ACHN (cell line): ENCODE measurements around the gene SRGAP3.
A peak's percentile ranks its signal among the peaks of the same experiment; 100 is the strongest.

ENCODE experiments used
- DNase-seq: peaks from one replicate; pipeline ENCODE4 v3.0.0-alpha.2; 2015
- in situ Hi-C: cut with HindIII; loops from 2 replicates; pipeline ENCODE4 v1.10.0; 2017; ENCODE audit warnings: low sequenced_read_pairs, low pct_ligation_motif_present, low pct_unique_long_range_greater_than_20kb

SRGAP3 gene

DNA sequence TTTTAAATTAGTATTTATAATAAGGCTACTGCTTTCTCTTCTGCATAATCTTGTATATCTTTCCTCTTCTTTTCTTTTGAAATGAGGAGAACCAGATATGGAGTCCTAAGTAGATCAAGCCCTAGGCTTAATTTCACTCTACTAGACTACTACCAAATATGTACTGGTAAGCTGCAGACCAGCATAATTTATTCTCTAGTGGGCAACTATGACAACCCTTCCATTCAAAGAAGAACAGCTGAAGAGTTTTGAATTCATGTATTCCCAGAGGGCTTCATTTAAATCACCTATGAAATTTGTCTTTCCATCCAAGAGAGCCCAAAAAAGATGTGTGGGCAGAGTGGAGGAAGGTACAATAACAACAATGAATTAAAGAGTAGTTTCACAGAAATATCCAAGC, 296.1 kb downstream of the SRGAP3 start:
- in situ Hi-C loops: no loop called here
- no peak for DNase-seq

DNA sequence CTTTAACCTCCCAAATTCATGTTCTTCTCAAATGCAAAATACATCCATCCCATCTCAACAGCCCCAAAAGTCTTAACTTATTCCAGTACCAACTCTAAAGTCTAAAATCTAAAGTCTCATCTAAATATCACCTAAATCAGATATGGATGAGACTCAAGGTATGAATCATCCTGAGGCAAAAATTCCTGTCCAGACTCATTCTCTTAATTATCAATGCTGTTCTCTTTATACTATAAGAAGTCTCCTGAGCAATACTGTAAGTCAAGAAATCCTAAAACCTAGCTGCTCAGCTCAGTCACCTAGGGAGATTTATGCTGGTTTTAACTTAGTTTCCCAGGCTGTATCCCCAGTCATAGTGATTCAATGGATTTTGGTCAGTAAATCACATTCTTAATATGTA, 297.3 kb downstream of the SRGAP3 start:
- no peak for DNase-seq
- in situ Hi-C loops: no loop called here

DNA sequence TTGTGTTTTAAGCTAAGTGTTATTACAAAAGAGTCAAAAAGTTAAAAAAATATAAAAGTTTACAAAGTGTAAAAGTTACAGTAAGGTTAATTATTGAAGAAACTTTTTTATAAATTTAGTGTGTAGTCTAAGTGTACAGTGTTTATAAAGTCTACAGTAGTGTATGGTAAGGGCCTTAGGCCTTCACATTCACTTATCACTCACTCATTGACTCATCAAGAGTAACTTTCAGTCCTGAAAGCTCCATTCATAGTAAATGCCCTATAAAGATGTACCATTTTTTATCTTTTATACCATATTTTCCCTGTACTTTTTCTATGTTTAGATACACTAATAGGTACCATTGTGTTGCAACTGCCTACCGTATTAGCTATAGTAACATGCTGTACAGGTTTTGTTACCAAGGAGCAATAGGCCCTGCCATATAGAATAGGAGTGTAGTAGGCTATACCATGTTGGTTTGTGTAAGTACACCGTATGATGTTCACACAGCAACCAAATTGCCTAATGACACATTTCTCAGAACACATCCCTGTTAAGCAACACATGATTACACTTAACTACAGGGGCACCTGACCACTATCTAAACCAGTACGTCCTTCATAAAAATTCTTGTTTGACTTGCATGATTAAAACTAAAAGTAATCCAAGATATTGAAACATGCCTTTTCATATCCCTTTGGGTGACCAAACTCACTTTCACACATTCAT, 303.4 kb downstream of the SRGAP3 start:
- DNase-seq: no peak
- in situ Hi-C loops: no loop called here

DNA sequence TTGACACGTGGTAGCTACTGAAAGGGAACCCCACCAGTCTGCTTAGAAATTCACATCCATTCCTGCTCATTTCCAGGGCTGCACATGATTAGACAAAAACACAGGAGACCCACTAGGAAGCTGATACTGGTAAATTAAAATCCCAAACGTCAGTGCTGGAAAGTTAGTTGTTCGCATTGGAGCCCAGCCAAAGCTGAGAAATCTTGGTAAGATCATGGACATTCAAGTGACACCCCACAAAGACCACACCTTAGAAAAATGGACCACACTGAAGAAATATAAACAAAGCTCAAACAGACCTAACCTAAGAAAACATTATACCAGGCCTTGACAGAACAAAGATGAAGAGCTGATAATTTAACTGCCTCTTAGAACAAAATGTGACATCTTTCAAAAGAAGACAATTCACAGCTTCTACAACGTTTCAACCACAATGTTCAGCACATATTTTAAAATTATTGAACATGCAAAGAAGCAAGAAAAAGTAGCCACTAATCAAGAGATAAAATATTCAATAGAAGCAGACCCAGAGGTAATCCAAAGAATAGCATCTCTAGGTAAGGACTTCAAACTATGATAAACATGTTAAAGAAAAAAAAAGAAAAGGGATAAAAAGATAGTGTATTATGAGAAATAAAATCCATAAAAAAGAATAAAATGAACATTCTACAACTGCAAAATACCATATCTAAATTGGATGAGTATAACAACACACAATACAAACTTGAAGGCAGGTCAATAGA, 306.5 kb downstream of the SRGAP3 start:
- in situ Hi-C loops: no loop called here

DNA sequence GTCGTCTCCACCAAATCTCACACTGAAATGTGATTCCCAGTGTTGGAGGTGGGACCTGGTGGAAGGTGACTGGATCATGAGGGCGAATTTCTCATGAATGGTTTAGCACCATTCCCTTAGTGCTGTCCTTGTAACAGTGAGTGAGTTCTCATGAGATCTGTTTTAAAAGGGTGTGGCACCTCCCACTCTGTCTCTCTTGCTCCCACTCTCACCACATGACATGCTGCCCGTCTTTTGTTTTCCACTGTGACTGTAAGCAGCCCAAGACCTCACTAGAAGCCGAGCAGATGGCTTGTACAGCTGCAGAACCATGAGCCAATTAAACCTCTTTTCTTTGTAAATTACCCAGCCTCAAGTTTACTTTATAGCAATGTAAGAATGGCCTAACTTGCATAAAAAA, 307.3 kb downstream of the SRGAP3 start:
- in situ Hi-C loops: no loop called here
- DNase-seq: no peak

More for the DNA sequence above, 306.5 kb downstream of the SRGAP3 start:
- DNase-seq: no peak

DNA sequence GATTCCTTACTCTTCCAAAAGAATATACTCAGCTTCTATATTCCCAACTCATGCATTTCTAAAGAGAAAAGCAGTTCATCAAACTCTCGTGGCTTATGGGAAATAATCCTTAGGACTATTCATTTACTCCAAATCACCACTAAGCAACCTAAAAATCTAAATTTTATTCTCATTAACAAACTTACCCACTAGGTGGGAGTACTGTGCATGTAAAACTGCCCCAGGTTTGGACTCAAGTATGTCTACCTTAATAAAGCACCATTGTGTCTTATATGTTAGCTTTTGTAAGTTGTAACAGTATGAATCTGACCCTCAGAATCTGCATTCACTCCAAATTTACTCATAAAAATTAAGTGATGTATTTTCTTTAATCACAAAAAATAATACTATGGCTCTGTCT, 311.4 kb downstream of the SRGAP3 start:
- in situ Hi-C loops: no loop called here
- DNase-seq: peak; percentile 66

DNA sequence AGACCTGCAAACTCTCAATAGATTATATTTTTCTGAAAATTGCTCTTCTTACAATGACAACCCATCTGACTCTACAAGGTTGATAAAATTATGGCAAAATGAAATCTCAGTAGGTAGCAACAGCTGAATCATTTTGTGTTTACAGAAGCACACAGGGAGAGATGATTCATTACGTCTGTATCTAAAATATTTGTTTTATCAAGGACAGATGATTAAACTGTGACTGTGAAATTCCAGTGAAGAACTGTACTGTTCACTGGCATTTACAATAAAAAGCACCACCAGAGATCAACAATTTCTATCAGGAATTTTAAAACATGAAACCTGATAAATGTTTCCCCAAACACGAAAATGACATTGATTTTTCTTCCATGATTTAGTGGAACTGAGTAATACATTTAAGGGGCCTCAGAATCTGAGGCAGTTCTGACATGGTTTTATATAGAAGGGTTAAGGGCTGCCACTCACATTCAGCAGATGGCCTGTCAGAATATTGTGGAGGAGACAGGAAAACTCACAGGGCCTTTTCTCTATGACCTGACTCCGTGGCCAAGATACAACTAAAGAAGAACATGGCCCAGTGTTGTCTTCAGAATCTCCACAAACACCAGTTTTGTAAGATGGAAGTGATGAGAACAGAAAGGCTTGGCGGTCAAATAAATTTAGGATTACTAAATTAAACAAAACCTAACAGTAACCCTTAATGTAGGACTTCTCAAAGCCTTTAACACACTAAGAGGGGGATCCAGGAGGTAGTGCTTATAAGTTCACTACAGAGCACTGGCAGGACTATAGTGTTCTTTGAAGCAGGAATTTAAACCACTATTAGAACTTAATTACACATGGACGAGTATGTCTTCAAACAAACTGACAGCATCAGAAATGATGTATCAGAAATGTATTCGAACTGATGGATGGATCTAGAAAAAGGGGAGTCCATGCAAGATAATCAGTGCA, 312.1 kb downstream of the SRGAP3 start:
- DNase-seq: peak; percentile 89

DNA sequence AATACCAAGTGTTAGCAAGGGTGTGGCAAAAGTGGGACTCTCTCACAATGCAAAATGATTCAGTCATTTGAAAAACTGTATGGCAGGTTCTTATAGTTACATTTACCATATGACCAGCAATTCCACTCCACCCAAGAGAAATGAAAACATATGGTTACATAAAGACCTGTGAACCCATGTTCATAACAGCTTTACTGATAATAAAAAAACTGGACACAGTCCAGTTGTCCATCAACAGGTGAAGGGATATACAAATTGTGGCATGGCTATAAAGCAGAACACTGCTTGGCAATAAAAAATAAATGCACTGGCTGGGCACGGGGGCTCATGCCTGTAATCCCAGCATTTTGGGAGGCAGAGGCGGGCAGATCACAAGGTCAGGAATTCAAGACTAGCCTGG, 316.9 kb downstream of the SRGAP3 start:
- in situ Hi-C loops: no loop called here

More for the DNA sequence above, 312.1 kb downstream of the SRGAP3 start:
- in situ Hi-C loops: no loop called here

DNA sequence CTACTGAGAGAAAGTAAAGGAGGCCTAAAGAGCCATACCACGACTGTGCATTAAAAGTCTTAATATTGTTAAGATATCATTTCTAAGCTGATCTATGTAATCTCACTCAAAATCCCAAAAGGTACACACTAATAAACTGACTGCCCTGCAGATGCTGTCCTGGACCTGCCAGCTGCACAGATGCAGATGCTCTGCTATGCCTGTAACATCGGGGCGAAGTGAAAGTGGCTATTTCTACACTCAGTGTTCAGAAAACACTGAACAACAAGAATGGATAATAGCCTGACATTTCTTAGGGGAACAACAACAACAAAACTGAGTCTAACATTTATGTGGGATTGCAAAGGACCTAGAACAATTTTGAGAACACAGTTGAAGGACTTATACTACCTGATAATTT, 318.1 kb downstream of the SRGAP3 start:
- in situ Hi-C loops: no loop called here
- DNase-seq: no peak

More for the DNA sequence above, 316.9 kb downstream of the SRGAP3 start:
- DNase-seq: no peak
